Spleen (tissue), 11 donors: ENCODE data around the gene CES3. TPM values are rescaled to one million over a fixed set of nuclear protein-coding genes. Genes with fewer than 3 reads are reported as not detected.

Experiments
- DNase-seq: peaks from one replicate; pipeline ENCODE4 v3.0.0-alpha.2; 2020
- H3K27ac ChIP-seq, 8 donors: fragments of 200-600 bp; sonication (generic) in 7 of 8; 1 replicate in 4 of 8; 2 replicates in 4 of 8; pipeline versions ENCODE4 v1.5.0 to v1.8.0; 2016 to 2021; ENCODE audit warnings: inconsistent platforms in 4 of 8, mild to moderate bottlenecking in 4 of 8, moderate library complexity in 1 of 8
- H3K27me3 ChIP-seq, 7 donors: fragments of 200-600 bp; sonication (generic) in 6 of 7; replicated peaks in 1 of 7; 1 replicate in 4 of 7; 2 replicates in 3 of 7; pipeline versions ENCODE4 v1.5.0 to v1.8.0; 2016 to 2021; ENCODE audit warnings: inconsistent platforms in 3 of 7, mild to moderate bottlenecking in 1 of 7
- H3K36me3 ChIP-seq, 6 donors: fragments of 200-600 bp; sonication (generic) in 5 of 6; 1 replicate in 4 of 6; 2 replicates in 2 of 6; pipeline versions ENCODE4 v1.5.0 to v1.8.0; 2016 to 2021; ENCODE audit warnings: inconsistent platforms in 2 of 6
- H3K4me1 ChIP-seq, 6 donors: fragments of 200-600 bp; sonication (generic) in 5 of 6; 1 replicate in 3 of 6; 2 replicates in 3 of 6; pipeline versions ENCODE4 v1.5.0 to v1.8.0; 2016 to 2021; ENCODE audit warnings: inconsistent platforms in 3 of 6
- H3K4me3 ChIP-seq, 8 donors: fragments of 200-600 bp; sonication (generic) in 7 of 8; 1 replicate in 4 of 8; 2 replicates in 4 of 8; pipeline versions ENCODE4 v1.5.0 to v1.8.0; 2016 to 2021; ENCODE audit warnings: inconsistent platforms in 4 of 8, mild to moderate bottlenecking in 4 of 8, moderate library complexity in 2 of 8
- H3K9me3 ChIP-seq, 8 donors: fragments of 200-600 bp; sonication (generic) in 7 of 8; 1 replicate in 4 of 8; 2 replicates in 4 of 8; pipeline versions ENCODE4 v1.5.0 to v1.8.0; 2016 to 2021; ENCODE audit warnings: inconsistent platforms in 4 of 8
- CTCF ChIP-seq, 11 experiments: fragments of 200-600 bp in 7 of 11; fragments of 450-650 bp in 4 of 11; sonication (generic) in 4 of 11; IDR thresholded peaks in 8 of 11; conservative IDR thresholded peaks in 3 of 11; 1 replicate in 7 of 11; 2 replicates in 4 of 11; pipeline versions ENCODE4 v1.4.0 to v1.8.0; 2016 to 2021; ENCODE audit warnings: antibody characterized with exemption in 11 of 11, inconsistent platforms in 4 of 11, mild to moderate bottlenecking in 1 of 11
- POLR2A ChIP-seq, 3 donors: fragments of 450-650 bp; IDR thresholded peaks; one replicate each; pipeline ENCODE4 v1.5.1; 2017; ENCODE audit warnings: antibody characterized with exemption in 3 of 3, mild to moderate bottlenecking in 1 of 3
- POLR2AphosphoS5 ChIP-seq, 3 donors: sonication (generic); formaldehyde crosslinking; IDR thresholded peaks; one replicate each; pipeline ENCODE4 v1.5.1; 2017; ENCODE audit warnings: antibody characterized with exemption in 3 of 3
- WGBS, 5 donors: extraction: QIAGEN DNeasy Blood & Tissue Kit in 3 of 5; methylation state at CpG; one replicate each; pipeline versions ENCODE4 v1.1.5 to v1.1.7; 2013 to 2018; 5-methylcytosine and 5-hydroxymethylcytosine counted together
- intact Hi-C: fragments of 100-400 bp; cut with DNase I; formaldehyde crosslinking; loops from one replicate; pipeline ENCODE4 v1.15.0; 2023; ENCODE audit warnings: low total_unique reads
- polyA plus RNA-seq, 3 donors: library from polyadenylated mRNA; stranded (reverse); fragments of 200-250 nt; gene quantifications; one replicate each; pipeline ENCODE4 v1.2.1, GENCODE V29; 2013
- total RNA-seq, 7 donors: library from RNA; depleted of rRNA in 3 of 7; stranded (reverse); fragments of >200 nt in 3 of 7; fragmentation: NEBNext Ultra II Directional in 4 of 7; extraction: Animal tissue kit (Norgen Biotek cat#: 25700) in 4 of 7; gene quantifications; one replicate each; pipeline versions ENCODE4 v1.1.0 to v1.2.1, GENCODE V29; 2016 to 2021
- donor health status: healthy with polysubstance abuse.
- donor health status: DM: no; HTN: no; CAD: no; lungs with moderate emphysema.
- donor health status: DM: no; HTN: no; CAD: no.
- donor health status: Bipolar disorder and iron deficiency.
- donor health status: healthy.
- donor health status: DM: no; HTN: no; CAD: no.
- donor health status: DM: yes; HTN: yes; CAD: no.

Gene CES3
- total and polyA plus RNA-seq, 10 donors, result 0.23 to 1.3 (median 0.34) TPM; not detected in 1

GRCh38 chr16:66920924-66921680 lies 40.0 kb upstream of the CES3 start:
- Histone ChIP-seq H3K27ac (no peak overlapping the region), H3K36me3 (no peaks in the 10 kb centered on the region), H3K4me3 (no peak overlapping the region), H3K9me3 (no peaks in the 10 kb centered on the region), H3K4me1 (peaks cover 5 to 20% (median 16%) of the 10 kb centered on the region in 6 donors), H3K27me3 (peaks cover 0 to 73% (median 27%) of the 10 kb centered on the region in 7 donors)
- intact Hi-C loops, result no loop called here
- no peak for DNase-seq
- 64 to 76% (median 69%) methylated on average over 9 of the region's 9 CpGs for WGBS, 5 donors
- TF ChIP-seq POLR2AphosphoS5 (IDR thresholded peaks at IDR 0.05), result no peak
- TF ChIP-seq CTCF (IDR thresholded peaks at IDR 0.05 in 8 of 11, conservative IDR thresholded peaks at IDR 0.05 in 3 of 11), result no peak
- TF ChIP-seq POLR2A (IDR thresholded peaks at IDR 0.05), result no peak

GRCh38 chr16:66921729-66922450 lies 39.2 kb upstream of the CES3 start:
- H3K27ac ChIP-seq, result no peak overlapping the region

GRCh38 chr16:66923247-66923731 lies 37.8 kb upstream of the CES3 start:
- intact Hi-C loops, result no loop called here
- Histone ChIP-seq H3K4me3 (no peak overlapping the region), H3K4me1 (peaks cover 5 to 35% (median 17%) of the 10 kb centered on the region in 6 donors)

More at GRCh38 chr16:66921729-66922450, 39.2 kb upstream of the CES3 start:
- H3K36me3 ChIP-seq, result no peaks in the 10 kb centered on the region
- H3K9me3 ChIP-seq, result no peaks in the 10 kb centered on the region
- TF ChIP-seq POLR2AphosphoS5 (IDR thresholded peaks at IDR 0.05), result no peak
- no peak for TF ChIP-seq POLR2A (IDR thresholded peaks at IDR 0.05)
- TF ChIP-seq CTCF (IDR thresholded peaks at IDR 0.05 in 8 of 11, conservative IDR thresholded peaks at IDR 0.05 in 3 of 11), result no peak
- H3K27me3 ChIP-seq, result peaks cover 0 to 78% (median 27%) of the 10 kb centered on the region in 7 donors
- H3K4me3 ChIP-seq, result no peak overlapping the region
- intact Hi-C loops, result no loop called here
- WGBS, 5 donors, result 74 to 87% (median 80%) methylated on average over 34 to 42 of the region's 42 CpGs
- peaks cover 5 to 27% (median 17%) of the 10 kb centered on the region in 6 donors for H3K4me1 ChIP-seq
- DNase-seq, result no peak

More at GRCh38 chr16:66923247-66923731, 37.8 kb upstream of the CES3 start:
- TF ChIP-seq POLR2AphosphoS5 (IDR thresholded peaks at IDR 0.05) (no peak), CTCF (IDR thresholded peaks at IDR 0.05 in 8 of 11, conservative IDR thresholded peaks at IDR 0.05 in 3 of 11) (no peak), POLR2A (IDR thresholded peaks at IDR 0.05) (no peak)
- Histone ChIP-seq H3K27me3 (peaks cover 0 to 78% (median 27%) of the 10 kb centered on the region in 7 donors), H3K36me3 (no peaks in the 10 kb centered on the region), H3K27ac (no peak overlapping the region), H3K9me3 (no peaks in the 10 kb centered on the region)
- no peak for DNase-seq
- WGBS, 5 donors, result 72 to 79% (median 76%) methylated on average over 18 of the region's 18 CpGs
